Stimulated activated CD8-positive, alpha-beta memory T cell treated with anti-CD3 and anti-CD28 coated beads, Interleukin-4, amount 100 ng/mL, for 1 hour (primary cell): Measurements from ENCODE around the gene TUBB3.
A peak's percentile ranks its signal among the peaks of the same experiment; 100 is the strongest.
"Not testable (repeated sequence)": the region's sequence is repeated elsewhere in the genome, so short reads cannot be mapped to it uniquely, and the experiment has no call there.

Experiments used
- DNase-seq, 2 donors: peaks; one replicate each; pipeline ENCODE4 v3.0.0-alpha.2; 2020; ENCODE audit warnings: low read depth in 2 of 2, low spot score in 1 of 2

Gene TUBB3

DNA sequence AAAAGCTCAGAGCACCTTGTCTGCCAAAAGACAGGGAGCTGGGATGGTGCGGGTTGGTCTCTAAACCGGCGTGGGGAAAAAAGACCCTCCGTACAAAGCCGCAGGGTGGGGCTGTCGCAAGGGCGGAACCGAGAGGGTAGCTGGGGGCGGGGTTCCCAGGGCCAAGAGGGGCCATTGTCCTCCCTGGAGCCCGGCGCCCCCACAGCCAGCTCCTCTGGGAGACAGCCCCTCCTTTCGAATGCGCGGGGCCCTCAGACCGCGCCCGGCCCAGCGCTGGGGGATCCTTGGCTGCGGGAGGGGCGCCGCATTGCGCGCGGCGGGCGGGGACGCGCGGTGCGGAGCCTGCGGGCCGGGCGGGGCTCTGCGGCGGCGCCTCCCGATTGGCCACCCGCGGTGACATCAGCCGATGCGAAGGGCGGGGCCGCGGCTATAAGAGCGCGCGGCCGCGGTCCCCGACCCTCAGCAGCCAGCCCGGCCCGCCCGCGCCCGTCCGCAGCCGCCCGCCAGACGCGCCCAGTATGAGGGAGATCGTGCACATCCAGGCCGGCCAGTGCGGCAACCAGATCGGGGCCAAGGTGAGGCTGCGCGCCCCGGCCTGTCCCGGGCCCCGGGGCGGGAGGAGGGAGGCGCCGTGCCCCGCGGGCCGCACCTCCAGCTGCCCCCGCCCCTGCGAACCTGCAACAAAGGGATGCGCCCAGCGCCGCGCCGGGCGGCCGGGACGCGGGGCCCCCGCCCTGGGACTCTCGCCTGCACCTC lies at the start of gene TUBB3:
TSS of gene TUBB3 (plus strand) at position 459 of the 756 bp plus-strand sequence. CDS start at position 519, 60 bp downstream.
- no peak for DNase-seq

GRCh38 chr16:89873972-89874689 lies 49.0 kb upstream of the TUBB3 start:
- DNase-seq, result peak; percentile 86 to 89

- DNase-seq, result not testable (repeated sequence)
These were observed 44.0 kb upstream of the TUBB3 start for GRCh38 chr16:89879123-89879522.

DNA sequence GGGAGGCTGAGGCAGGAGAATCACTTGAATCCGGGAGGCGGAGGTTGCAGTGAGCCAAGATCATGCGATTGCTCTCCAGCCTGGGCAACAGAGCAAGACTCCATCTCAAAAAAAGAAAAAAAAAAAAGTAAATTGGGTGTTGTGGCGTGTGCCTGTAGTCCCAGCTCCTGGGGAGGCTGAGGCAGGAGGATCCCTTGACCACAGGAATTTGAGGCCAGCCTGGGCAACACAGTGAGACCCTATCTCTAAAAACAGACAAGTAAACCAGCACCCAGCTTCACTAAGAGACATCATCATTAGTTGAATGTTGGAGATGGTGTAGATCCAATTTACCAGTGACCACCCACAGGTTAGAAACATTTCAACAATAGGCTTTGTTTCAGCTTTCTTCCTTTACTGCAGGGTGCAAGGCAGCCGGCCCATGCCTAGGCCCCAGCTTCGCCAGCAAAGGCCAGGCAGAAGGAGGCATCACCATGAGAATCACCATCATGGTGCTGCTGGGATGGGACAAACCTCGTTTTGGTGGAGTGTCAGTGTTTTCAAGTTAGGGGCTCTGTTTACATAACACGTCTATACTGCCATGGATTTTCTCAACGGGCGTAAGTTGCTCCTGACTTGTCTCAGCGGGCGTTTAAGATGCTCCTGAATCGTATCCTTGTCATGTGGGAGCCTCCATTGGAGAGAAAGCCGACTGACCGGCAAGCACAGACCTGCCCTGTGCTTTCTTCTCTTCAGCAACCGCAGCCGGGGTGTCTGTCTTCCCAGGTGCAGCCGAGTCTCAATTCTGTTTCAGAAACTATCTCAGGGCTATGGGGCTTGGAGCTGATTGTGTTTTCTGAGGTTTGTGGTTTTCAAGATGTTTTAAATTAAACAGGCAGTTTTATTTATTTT lies 42.4 kb upstream of the TUBB3 start:
- DNase-seq, result no peak

- no peak for DNase-seq
These were observed 41.8 kb upstream of the TUBB3 start for GRCh38 chr16:89881368-89881730.

- no peak for DNase-seq
These were observed 39.6 kb upstream of the TUBB3 start for GRCh38 chr16:89883346-89884040.

GRCh38 chr16:89884041-89884421 lies 39.1 kb upstream of the TUBB3 start:
- DNase-seq, result no peak

DNA sequence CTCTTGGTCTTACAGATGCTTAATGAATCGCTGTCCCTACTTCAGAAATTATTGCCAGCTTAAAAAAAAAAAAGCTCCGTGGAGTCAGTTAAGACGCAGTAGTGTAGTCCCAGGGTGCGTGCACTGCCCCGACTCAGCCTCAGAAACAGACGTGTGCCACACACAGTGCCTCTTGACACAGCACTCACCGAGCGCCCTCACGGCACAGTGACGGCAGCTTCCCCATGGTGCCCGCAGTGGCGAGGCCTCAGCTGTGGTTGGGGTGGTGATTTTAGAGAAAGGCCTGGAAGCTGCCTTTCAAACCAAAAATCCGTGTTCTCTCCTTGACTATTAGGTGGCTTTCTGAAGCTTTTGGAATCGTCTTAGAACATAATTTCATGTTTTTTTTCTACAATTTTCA lies 35.9 kb upstream of the TUBB3 start:
- no peak for DNase-seq

DNA sequence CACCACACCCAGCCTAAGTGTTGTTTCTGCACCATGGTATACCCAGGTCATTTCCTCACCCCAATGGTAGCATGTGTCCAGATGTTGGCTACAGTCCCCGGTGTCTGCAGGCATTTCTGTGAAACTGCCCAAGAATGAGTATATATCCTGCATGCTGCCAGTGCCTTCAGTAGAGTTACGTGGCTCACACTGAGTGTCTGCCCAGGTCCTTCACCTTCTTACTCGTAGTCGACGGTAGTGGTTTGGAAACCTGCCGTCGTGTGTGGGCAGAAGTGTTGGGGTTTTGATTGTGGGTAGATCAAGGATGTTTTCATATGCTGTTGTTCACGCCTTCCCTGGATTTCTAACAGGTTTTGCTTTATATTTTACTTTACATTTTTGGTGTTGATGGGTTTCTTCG lies 32.9 kb upstream of the TUBB3 start:
- no peak for DNase-seq

- DNase-seq, result no peak
These were observed 32.1 kb upstream of the TUBB3 start for GRCh38 chr16:89890886-89891657.

GRCh38 chr16:89892055-89892630 lies 31.0 kb upstream of the TUBB3 start:
- DNase-seq, result no peak

DNA sequence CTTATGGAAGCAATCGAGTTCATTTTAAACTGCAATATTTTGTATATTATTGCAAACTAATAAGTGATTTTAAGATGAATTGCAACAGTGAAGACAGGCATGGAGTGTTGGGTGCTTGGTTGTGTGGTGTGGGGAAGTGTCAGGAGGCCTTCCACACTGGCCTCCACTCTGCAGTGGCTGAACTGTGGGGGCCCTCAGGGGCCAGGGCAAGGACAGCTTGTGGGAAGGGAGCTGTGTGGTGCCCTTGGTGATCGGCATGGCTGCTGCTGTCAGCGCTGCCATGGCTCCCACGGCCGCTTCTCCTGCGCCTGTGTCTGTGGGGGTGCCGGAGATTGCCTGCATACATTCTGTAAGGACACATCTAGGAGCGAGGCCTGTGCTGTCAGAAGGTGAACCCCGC lies 30.5 kb upstream of the TUBB3 start:
- DNase-seq, result no peak

DNA sequence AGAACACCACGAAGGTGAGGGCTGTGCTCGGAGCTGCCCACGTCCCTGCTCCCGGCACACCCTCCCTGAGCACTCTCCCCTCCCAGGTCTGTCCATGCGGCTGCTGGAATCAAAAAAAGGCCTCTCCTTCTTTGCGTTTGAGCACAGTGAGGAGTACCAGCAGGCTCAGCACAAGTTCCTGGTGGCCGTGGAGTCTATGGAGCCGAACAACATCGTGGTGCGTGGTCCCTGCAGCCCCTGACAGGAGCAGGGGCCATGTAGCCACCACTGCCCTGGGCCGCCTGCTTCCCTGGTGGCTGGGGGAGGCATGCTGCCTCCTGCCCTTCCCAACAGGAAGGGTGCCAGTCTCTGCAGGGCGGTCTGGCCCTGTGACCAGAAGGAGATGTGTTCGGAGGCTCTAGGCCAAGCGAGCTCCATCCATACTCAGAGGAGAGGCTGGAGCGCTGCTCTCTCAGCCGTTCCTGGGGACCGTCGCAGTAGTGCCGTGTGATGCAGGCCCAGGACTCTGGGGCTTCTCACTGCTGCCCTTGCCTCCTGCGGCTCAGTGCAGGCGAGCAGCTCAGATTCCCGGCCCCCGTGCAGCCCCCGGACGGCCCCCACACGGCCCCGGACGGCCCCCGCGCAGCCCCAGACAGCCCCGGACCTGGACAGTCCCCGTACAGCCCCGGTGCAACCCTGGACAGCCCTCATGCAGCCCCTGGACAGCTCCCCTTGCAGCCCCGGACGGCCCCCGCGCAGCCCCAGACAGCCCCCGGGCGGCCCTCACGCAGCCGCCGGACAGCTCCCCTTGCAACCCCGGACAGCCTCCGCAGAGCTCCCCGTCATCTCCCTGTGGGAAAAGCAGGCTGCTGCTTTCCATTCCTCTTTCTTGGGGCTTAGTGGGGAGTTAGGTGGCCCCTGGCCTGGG lies 29.2 kb upstream of the TUBB3 start:
- no peak for DNase-seq

GRCh38 chr16:89895482-89896250 lies 27.5 kb upstream of the TUBB3 start:
- no peak for DNase-seq

DNA sequence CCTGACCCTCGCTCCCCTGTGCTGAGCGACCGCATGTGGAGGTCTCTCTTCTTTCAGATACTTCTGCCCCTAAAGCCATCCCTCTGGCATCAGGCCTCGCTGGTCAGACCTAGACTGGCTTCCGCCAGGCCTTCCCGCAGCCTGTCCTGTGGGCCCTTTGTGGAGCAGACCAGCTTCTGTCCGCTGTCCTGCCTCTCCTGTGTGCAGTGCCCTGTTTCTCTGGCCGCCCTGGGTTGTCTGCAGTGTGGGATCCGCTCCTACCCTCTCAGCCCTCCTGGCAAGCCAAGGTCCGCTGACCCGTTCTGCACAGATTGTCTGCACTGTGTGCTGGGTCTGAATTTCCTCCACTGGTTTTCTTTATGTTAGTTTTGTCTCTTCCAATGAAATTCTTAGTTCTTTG lies 25.9 kb upstream of the TUBB3 start:
- no peak for DNase-seq

- no peak for DNase-seq
These were observed 24.8 kb upstream of the TUBB3 start for GRCh38 chr16:89898201-89898967.

GRCh38 chr16:89899879-89900481 lies 23.2 kb upstream of the TUBB3 start:
- no peak for DNase-seq
